Astrocyte (in vitro differentiated cells and primary cell): Measurements from ENCODE around the gene OSBP2. TPM values are rescaled to one million over a fixed set of nuclear protein-coding genes. Genes with fewer than 3 reads are reported as not detected.

Experiments
- DNase-seq: peaks from one replicate; pipeline ENCODE4 v3.0.0-alpha.2; 2010; ENCODE audit warnings: low read depth
- FAIRE-seq: peaks from 2 replicates; lab custom pipeline; 2011; peaks lifted over from hg19 to GRCh38; lab: Jason Lieb, UNC
- H2AFZ ChIP-seq: 2 replicates; pipeline ENCODE4 v1.6.0; 2012; ENCODE audit warnings: low read depth, low read length, inconsistent platforms
- H3K27ac ChIP-seq: 2 replicates; pipeline ENCODE4 v1.5.1; 2011; ENCODE audit warnings: low read depth, low read length, inconsistent platforms
- H3K27me3 ChIP-seq: 2 replicates; pipeline ENCODE4 v1.6.0; 2011; ENCODE audit warnings: low read length, inconsistent platforms; ENCODE audit not compliant: insufficient read depth
- H3K36me3 ChIP-seq: 2 replicates; pipeline ENCODE4 v1.5.1; 2011; ENCODE audit warnings: low read length, inconsistent platforms; ENCODE audit not compliant: insufficient read depth
- H3K4me1 ChIP-seq: 2 replicates; pipeline ENCODE4 v1.5.1; 2011; ENCODE audit warnings: low read length, inconsistent platforms; ENCODE audit not compliant: insufficient read depth
- H3K4me2 ChIP-seq: 2 replicates; pipeline ENCODE4 v1.6.0; 2012; ENCODE audit warnings: low read length, inconsistent platforms
- H3K4me3 ChIP-seq: 2 replicates; pipeline ENCODE4 v1.5.1; 2011; ENCODE audit warnings: low read depth, mild to moderate bottlenecking, low read length, inconsistent platforms; ENCODE audit not compliant: insufficient read depth
- H3K79me2 ChIP-seq: 2 replicates; pipeline ENCODE4 v1.6.0; 2012; ENCODE audit warnings: mild to moderate bottlenecking, low read length, inconsistent platforms; ENCODE audit not compliant: insufficient read depth
- H3K9ac ChIP-seq: 2 replicates; pipeline ENCODE4 v1.6.0; 2012; ENCODE audit warnings: mild to moderate bottlenecking, low read length, inconsistent platforms
- H3K9me3 ChIP-seq: 2 replicates; pipeline ENCODE4 v1.5.1; 2012; ENCODE audit warnings: low read depth, mild to moderate bottlenecking, low read length, inconsistent platforms; ENCODE audit not compliant: insufficient read depth
- H4K20me1 ChIP-seq: 2 replicates; pipeline ENCODE4 v1.6.0; 2012; ENCODE audit warnings: low read length, inconsistent platforms; ENCODE audit not compliant: insufficient read depth
- H3K27ac Mint-ChIP-seq: one replicate; pipeline ENCODE4 v1.8.0; 2021; ENCODE audit warnings: mild to moderate bottlenecking, mixed read lengths; ENCODE audit not compliant: unreplicated experiment
- H3K27me3 Mint-ChIP-seq: one replicate; pipeline ENCODE4 v1.8.0; 2021; ENCODE audit warnings: low read depth, mixed read lengths; ENCODE audit not compliant: unreplicated experiment
- H3K36me3 Mint-ChIP-seq: one replicate; pipeline ENCODE4 v1.8.0; 2021; ENCODE audit warnings: low read depth, mixed read lengths; ENCODE audit not compliant: unreplicated experiment
- H3K4me1 Mint-ChIP-seq: one replicate; pipeline ENCODE4 v1.8.0; 2021; ENCODE audit warnings: low read depth, mixed read lengths; ENCODE audit not compliant: unreplicated experiment
- H3K4me3 Mint-ChIP-seq: one replicate; pipeline ENCODE4 v1.8.0; 2021; ENCODE audit warnings: mild to moderate bottlenecking, moderate library complexity, mixed read lengths; ENCODE audit not compliant: unreplicated experiment
- H3K9me3 Mint-ChIP-seq: one replicate; pipeline ENCODE4 v1.8.0; 2021; ENCODE audit warnings: mild to moderate bottlenecking, mixed read lengths; ENCODE audit not compliant: unreplicated experiment
- CTCF ChIP-seq: IDR thresholded peaks from 2 replicates; pipeline ENCODE4 v1.5.1; 2011; ENCODE audit warnings: low read depth, mild to moderate bottlenecking, inconsistent platforms, low read length, moderate library complexity; ENCODE audit not compliant: insufficient read depth
- EZH2 ChIP-seq: IDR thresholded peaks from 2 replicates; pipeline ENCODE4 v1.6.1; 2012; ENCODE audit warnings: mild to moderate bottlenecking, low read length, inconsistent platforms; ENCODE audit not compliant: insufficient read depth
- total RNA-seq: library from RNA; stranded (reverse); gene quantifications from 2 replicates; pipeline ENCODE4 v1.2.1, GENCODE V29; 2021

OSBP2 gene
- total RNA-seq, 1 donor from 2014 or later: 0.48 TPM

- H3K4me1 Mint-ChIP-seq: no peaks in the 10 kb centered on the region
- no peak for FAIRE-seq
These were observed 162.2 kb downstream of the OSBP2 start for GRCh38 chr22:30856741-30857502.

GRCh38 chr22:30857791-30858190, 163.1 kb downstream of the OSBP2 start:
- peaks cover 3% of the 10 kb centered on the region for H3K9me3 ChIP-seq
- Mint-ChIP-seq H3K4me3 (no peak overlapping the region), H3K36me3 (no peaks in the 10 kb centered on the region), H3K27me3 (peaks cover 11% of the 10 kb centered on the region), H3K4me1 (no peaks in the 10 kb centered on the region), H3K27ac (no peak overlapping the region), H3K9me3 (peaks cover 7% of the 10 kb centered on the region)
- no peak overlapping the region for H2AFZ ChIP-seq
- FAIRE-seq: no peak
- no peaks in the 10 kb centered on the region for H3K27me3 ChIP-seq
- no peak overlapping the region for H3K9ac ChIP-seq
- H3K36me3 ChIP-seq: no peaks in the 10 kb centered on the region
- no peak overlapping the region for H3K27ac ChIP-seq
- DNase-seq: no peak
- TF ChIP-seq CTCF: no peak
- H3K4me2 ChIP-seq: no peak overlapping the region
- no peak overlapping the region for H3K4me3 ChIP-seq
- H4K20me1 ChIP-seq: no peaks in the 10 kb centered on the region
- no peaks in the 10 kb centered on the region for H3K79me2 ChIP-seq
- no peaks in the 10 kb centered on the region for H3K4me1 ChIP-seq

More at GRCh38 chr22:30856741-30857502, 162.2 kb downstream of the OSBP2 start:
- Histone ChIP-seq H3K79me2 (no peaks in the 10 kb centered on the region), H3K4me3 (no peak overlapping the region), H3K4me1 (no peaks in the 10 kb centered on the region), H2AFZ (no peak overlapping the region), H3K9ac (no peak overlapping the region), H3K27me3 (no peaks in the 10 kb centered on the region), H3K27ac (no peak overlapping the region), H3K4me2 (no peak overlapping the region), H3K36me3 (no peaks in the 10 kb centered on the region), H3K9me3 (peaks cover 3% of the 10 kb centered on the region), H4K20me1 (no peaks in the 10 kb centered on the region)
- H3K4me3 Mint-ChIP-seq: no peak overlapping the region
- DNase-seq: no peak
- TF ChIP-seq CTCF: no peak
- TF ChIP-seq EZH2: no peak
- H3K27ac Mint-ChIP-seq: no peak overlapping the region
- H3K9me3 Mint-ChIP-seq: peaks cover 8% of the 10 kb centered on the region
- no peaks in the 10 kb centered on the region for H3K36me3 Mint-ChIP-seq
- peaks cover 11% of the 10 kb centered on the region for H3K27me3 Mint-ChIP-seq
